Endothelial cell of umbilical vein (primary cell): ENCODE measurements around the gene SMIM10L2A. TPM values are rescaled to one million over a fixed set of nuclear protein-coding genes. Genes with fewer than 3 reads are reported as not detected.

Experiments used
- Bru-seq: library from RNA; stranded (reverse); fragments of 400-500 nt; gene quantifications from one replicate; lab custom pipeline; 2021; lab: Mats Ljungman, UMichigan
- BruChase-seq, 2 experiments: library from RNA; stranded (reverse); fragments of 400-500 nt; gene quantifications; one replicate each; lab custom pipeline; 2021; lab: Mats Ljungman, UMichigan
- BruUV-seq: library from RNA; stranded (reverse); fragments of 400-500 nt; replicated peaks from 2 replicates; lab custom pipeline; 2021; lab: Mats Ljungman, UMichigan
- CTCF ChIA-PET: fragments of 300-600, 350-600 bp; sonication (Branson Sonifier 250); formaldehyde crosslinking; loops from one replicate; lab custom pipeline; 2021; ENCODE audit warnings: antibody characterized with exemption, inconsistent platforms; lab: Charles Lee
- POLR2A ChIA-PET: fragments of 300-600, 350-600 bp; sonication (Branson Sonifier 250); formaldehyde crosslinking; loops from one replicate; lab custom pipeline; 2021; ENCODE audit warnings: antibody characterized with exemption, inconsistent platforms; lab: Charles Lee
- DNase-seq: peaks from one replicate; pipeline ENCODE4 v3.0.0-alpha.2; 2011; ENCODE audit warnings: low read depth, low spot score
- FAIRE-seq: peaks from 2 replicates; lab custom pipeline; 2011; peaks lifted over from hg19 to GRCh38; lab: Jason Lieb, UNC
- H2AFZ ChIP-seq: 2 replicates; pipeline ENCODE4 v1.6.0; 2012; ENCODE audit warnings: low read depth, low read length, control low read depth, inconsistent platforms
- H3K27ac ChIP-seq: 2 replicates; pipeline ENCODE4 v1.5.1; 2011; ENCODE audit warnings: low read depth, mild to moderate bottlenecking, control low read depth, low read length, moderate library complexity; ENCODE audit not compliant: insufficient read depth
- H3K27me3 ChIP-seq, 2 experiments: 2 replicates each; pipeline versions ENCODE4 v1.6.0 to v1.6.1; 2011; ENCODE audit warnings: low read length in 2 of 2, mixed read lengths in 1 of 2; ENCODE audit not compliant: control insufficient read depth in 2 of 2, insufficient read depth in 2 of 2
- H3K36me3 ChIP-seq, 2 experiments: 2 replicates in 1 of 2; 3 replicates in 1 of 2; pipeline ENCODE4 v1.5.1; 2011; ENCODE audit warnings: low read length in 2 of 2, mild to moderate bottlenecking in 1 of 2, moderate library complexity in 1 of 2; ENCODE audit not compliant: control insufficient read depth in 2 of 2, insufficient read depth in 2 of 2; ENCODE audit errors: extremely low read depth in 1 of 2
- H3K4me1 ChIP-seq: 3 replicates; pipeline ENCODE4 v1.5.1; 2011; ENCODE audit warnings: mild to moderate bottlenecking, low read length; ENCODE audit not compliant: control insufficient read depth, insufficient read depth; ENCODE audit errors: extremely low read depth
- H3K4me2 ChIP-seq: 2 replicates; pipeline ENCODE4 v1.6.1; 2011; ENCODE audit warnings: low read length, control low read depth, mixed read lengths; ENCODE audit not compliant: insufficient read depth
- H3K4me3 ChIP-seq, 3 experiments: fragments of 200-600 bp in 1 of 3; sonication (generic), shearing (Covaris generic) in 1 of 3; replicated peaks in 1 of 3; 2 replicates each; pipeline ENCODE4 v1.5.1; 2011 to 2016; ENCODE audit warnings: control low read depth in 3 of 3, low read length in 3 of 3, mild to moderate bottlenecking in 2 of 3, inconsistent platforms in 1 of 3, low read depth in 1 of 3, moderate library complexity in 1 of 3; ENCODE audit not compliant: insufficient read depth in 1 of 3
- H3K79me2 ChIP-seq: 2 replicates; pipeline ENCODE4 v1.6.0; 2012; ENCODE audit warnings: low read length, inconsistent platforms; ENCODE audit not compliant: control insufficient read depth, insufficient read depth
- H3K9ac ChIP-seq: replicated peaks from 2 replicates; pipeline ENCODE3; 2011; ENCODE audit warnings: low read length, control low read depth; ENCODE audit not compliant: insufficient read depth; ENCODE audit errors: extremely low read depth
- H3K9me1 ChIP-seq: replicated peaks from 3 replicates; pipeline ENCODE4 v1.6.0; 2011; ENCODE audit warnings: mild to moderate bottlenecking, low read length; ENCODE audit not compliant: control insufficient read depth, insufficient read depth; ENCODE audit errors: extremely low read depth
- H3K9me3 ChIP-seq: replicated peaks from 2 replicates; pipeline ENCODE4 v1.5.1; 2012; ENCODE audit warnings: low read length, inconsistent platforms; ENCODE audit not compliant: control insufficient read depth, insufficient read depth
- H4K20me1 ChIP-seq: replicated peaks from 2 replicates; pipeline ENCODE3; 2011; ENCODE audit warnings: mild to moderate bottlenecking, low read length; ENCODE audit not compliant: control insufficient read depth, insufficient read depth; ENCODE audit errors: extremely low read depth
- CTCF ChIP-seq, 2 donors: IDR thresholded peaks; 1 replicate in 1 of 2; 2 replicates in 1 of 2; pipeline ENCODE4 v1.5.1; 2011; ENCODE audit warnings: low read length in 2 of 2, mild to moderate bottlenecking in 2 of 2, moderate library complexity in 2 of 2, control low read depth in 1 of 2, inconsistent platforms in 1 of 2, low read depth in 1 of 2; ENCODE audit not compliant: insufficient read depth in 1 of 2; ENCODE audit errors: extremely low read depth in 1 of 2
- EZH2 ChIP-seq: IDR thresholded peaks from 2 replicates; pipeline ENCODE4 v1.6.1; 2012; ENCODE audit warnings: borderline replicate concordance, low read depth, mild to moderate bottlenecking, moderate library complexity, low read length, inconsistent platforms; ENCODE audit not compliant: severe bottlenecking
- FOS ChIP-seq: IDR thresholded peaks from 2 replicates; pipeline ENCODE4 v1.6.1; 2011; ENCODE audit warnings: mild to moderate bottlenecking, low read length, moderate library complexity, borderline replicate concordance; ENCODE audit not compliant: insufficient read depth
- GATA2 ChIP-seq: IDR thresholded peaks from 2 replicates; pipeline ENCODE4 v1.7.0; 2011; ENCODE audit warnings: low read depth, mild to moderate bottlenecking, moderate library complexity, mixed read lengths, low read length; ENCODE audit not compliant: insufficient read length, insufficient read depth
- JUN ChIP-seq: IDR thresholded peaks from 2 replicates; pipeline ENCODE4 v1.6.1; 2011; ENCODE audit warnings: borderline replicate concordance, low read depth; ENCODE audit not compliant: insufficient read length, insufficient read depth
- MAX ChIP-seq: IDR thresholded peaks from 2 replicates; pipeline ENCODE4 v1.6.1; 2011; ENCODE audit not compliant: insufficient read depth, insufficient read length
- POLR2A ChIP-seq: IDR thresholded peaks from 2 replicates; pipeline ENCODE4 v1.6.1; 2012; ENCODE audit warnings: low read depth, mild to moderate bottlenecking, control low read depth, low read length
- POLR2AphosphoS5 ChIP-seq: IDR thresholded peaks from 2 replicates; pipeline ENCODE4 v1.6.1; 2012; ENCODE audit warnings: low read depth, mild to moderate bottlenecking, control low read depth, low read length, moderate library complexity; ENCODE audit not compliant: insufficient read depth
- dilution Hi-C: fragments of 300-500 bp; cut with MboI; formaldehyde crosslinking; loops from one replicate; pipeline ENCODE4 v1.15.0; 2019; ENCODE audit warnings: low sequenced_read_pairs; ENCODE audit not compliant: extremely low pct_ligation_motif_present
- intact Hi-C: fragments of 100-400 bp; cut with micrococcal nuclease; formaldehyde crosslinking; loops from one replicate; pipeline ENCODE4 v1.10.0; 2022
- long read RNA-seq: library from polyadenylated mRNA; stranded (forward); transcript quantifications from one replicate; pipeline ENCODE4 v2.0.0, GENCODE V29; 2021
- polyA minus RNA-seq, 3 experiments: library from RNA; depleted of rRNA, polyadenylated mRNA; stranded (reverse); fragments of >200 nt; gene quantifications; 1 replicate in 1 of 3; 2 replicates in 2 of 3; pipeline ENCODE4 v1.2.3, GENCODE V29; 2011
- polyA plus RNA-seq, 4 experiments: library from polyadenylated mRNA; depleted of rRNA in 3 of 4; stranded (reverse) in 3 of 4; unstranded in 1 of 4; fragments of >200 nt; gene quantifications; 2 replicates each; pipeline versions ENCODE4 v1.2.1 to v1.2.3, GENCODE V29; 2011 to 2012; ENCODE audit warnings: missing spikeins in 1 of 4
- total RNA-seq: library from RNA; stranded (reverse); gene quantifications from 2 replicates; pipeline ENCODE4 v1.2.3, GENCODE V29; 2021

SMIM10L2A gene
- total RNA-seq: 0.18 and 0.24 TPM in 2 replicates
- polyA plus RNA-seq: 0.10 and 0.13 TPM in 2 replicates
- 0.04 and 0.08 TPM in 2 replicates for polyA plus RNA-seq (2011; cell fraction: cytosol; rRNA removed)
- 0.60 and 0.61 TPM in 2 replicates for polyA plus RNA-seq (2011; cell fraction: nucleus; rRNA removed)
- 0.07 and 0.11 TPM in 2 replicates for polyA plus RNA-seq (2012)
- 0.07 and 0.15 TPM in 2 replicates for polyA minus RNA-seq
- polyA minus RNA-seq (2011; cell fraction: cytosol; rRNA and poly(A)+ RNA removed): not detected
- 0.14 and 0.34 TPM in 2 replicates for polyA minus RNA-seq (2011; cell fraction: nucleus; rRNA and poly(A)+ RNA removed)
- percentile 10 among the genes with signal in this experiment for Bru-seq, nascent RNA
- BruChase-seq, experiment 1, labeled RNA remaining after a 6-hour chase: not detected
- BruChase-seq, experiment 2, labeled RNA remaining after a 2-hour chase: percentile 15 among the genes with signal in this experiment
- long read RNA-seq: 0 reads

GRCh38 chrX:135421932-135422809, at the start of gene SMIM10L2A:
Gene SMIM10L2A, plus strand, starts transcription at chrX:135421944. Its CDS starts 188 bp downstream, at chrX:135422132.
- TF ChIP-seq POLR2A (no peak), FOS (no peak), JUN (no peak), GATA2 (no peak), EZH2 (no peak), CTCF (IDR thresholded peaks at IDR 0.05; ENCODE audit: extremely low read depth in 1 of 2, insufficient read depth in 1 of 2, low read depth in 1 of 2, low read length in 2 of 2) (no peak), POLR2AphosphoS5 (no peak), MAX (no peak)
- CTCF ChIA-PET: interaction anchor here (0.7 to 3.5 kb wide), 2 partner anchors 126 to 236 kb away, joined by 4 to 11 read pairs; no protein-coding TSS in a partner anchor
- Histone ChIP-seq H2AFZ (peak within 1 kb of the TSS; percentile 58), H3K9me3 (no peaks in the 10 kb centered on the region), H3K9me1 (no peaks in the 10 kb centered on the region), H3K9ac (no peak within 1 kb of the TSS), H4K20me1 (no peaks in the 10 kb centered on the region), H3K79me2 (no peaks in the 10 kb centered on the region), H3K4me3 (peak within 1 kb of the TSS in 1 of 3 experiments; percentile 34), H3K27me3 (peaks cover 2 to 5% of the 10 kb centered on the region in 2 experiments), H3K27ac (no peak within 1 kb of the TSS), H3K36me3 (no peaks in the 10 kb centered on the region), H3K4me1 (no peaks in the 10 kb centered on the region), H3K4me2 (peak within 1 kb of the TSS; percentile 47)
- intact Hi-C loops: loop anchor here (1.0 to 5.0 kb wide), 3 partner anchors 40 to 99 kb away; partner anchors contain the start of gene INTS6L
- no TSS peak for BruUV-seq
- POLR2A ChIA-PET: no interaction called here
- FAIRE-seq: no peak
- dilution Hi-C loops: no loop called here
- no peak for DNase-seq
